CD4-positive, CD25-positive, alpha-beta regulatory T cell (primary cell): ENCODE results near the gene ZBTB16. TPM values are rescaled to one million over a fixed set of nuclear protein-coding genes. Genes with fewer than 3 reads are reported as not detected.

ENCODE experiments used
- ATAC-seq, 2 donors: fragments of 150-1000 bp; cut with Tn5 transposase; one replicate each; pipeline ENCODE4 v1.10.0; 2021; ENCODE audit warnings: low read depth in 2 of 2, moderate number of reproducible peaks in 2 of 2, moderate library complexity in 1 of 2
- DNase-seq, 3 donors: peaks; one replicate each; pipeline versions ENCODE4 v3.0.0 to v3.0.0-alpha.2; 2012 to 2022; ENCODE audit warnings: mixed read lengths in 1 of 3
- H3K27ac ChIP-seq: one replicate; pipeline ENCODE4 v1.7.0; 2013; ENCODE audit warnings: mild to moderate bottlenecking, low read length; ENCODE audit not compliant: insufficient read depth, poor library complexity, severe bottlenecking
- H3K27me3 ChIP-seq: one replicate; pipeline ENCODE4 v1.7.0; 2013; ENCODE audit warnings: low read length; ENCODE audit not compliant: control insufficient read depth, insufficient read depth
- H3K36me3 ChIP-seq: one replicate; pipeline ENCODE4 v1.7.0; 2013; ENCODE audit warnings: mild to moderate bottlenecking, low read length, moderate library complexity; ENCODE audit not compliant: control insufficient read depth, insufficient read depth
- H3K4me1 ChIP-seq: 2 replicates; pipeline ENCODE4 v1.7.0; 2013; ENCODE audit warnings: mild to moderate bottlenecking, low read length; ENCODE audit not compliant: insufficient read depth, control insufficient read depth, poor library complexity, severe bottlenecking
- H3K4me3 ChIP-seq: one replicate; pipeline ENCODE4 v1.7.0; 2013; ENCODE audit warnings: low read depth, mild to moderate bottlenecking, low read length, moderate library complexity
- H3K9me3 ChIP-seq, 2 experiments: 1 replicate in 1 of 2; 2 replicates in 1 of 2; pipeline ENCODE4 v1.7.0; 2013; ENCODE audit warnings: low read length in 2 of 2, mild to moderate bottlenecking in 1 of 2, moderate library complexity in 1 of 2; ENCODE audit not compliant: control insufficient read depth in 2 of 2
- H3K27ac Mint-ChIP-seq, 3 donors: one replicate each; pipeline ENCODE4 v1.8.0; 2020 to 2022; ENCODE audit warnings: mild to moderate bottlenecking in 3 of 3, mixed read lengths in 3 of 3, moderate library complexity in 2 of 3
- H3K27me3 Mint-ChIP-seq: one replicate; pipeline ENCODE4 v1.8.0; 2022; ENCODE audit warnings: mild to moderate bottlenecking, mixed read lengths
- H3K36me3 Mint-ChIP-seq: one replicate; pipeline ENCODE4 v1.8.0; 2020; ENCODE audit warnings: mixed read lengths
- H3K4me1 Mint-ChIP-seq, 4 donors: one replicate each; pipeline ENCODE4 v1.8.0; 2020 to 2022; ENCODE audit warnings: mixed read lengths in 4 of 4, mild to moderate bottlenecking in 1 of 4
- H3K4me3 Mint-ChIP-seq, 4 donors: one replicate each; pipeline ENCODE4 v1.8.0; 2020 to 2022; ENCODE audit warnings: mild to moderate bottlenecking in 4 of 4, mixed read lengths in 4 of 4, moderate library complexity in 3 of 4
- H3K9me3 Mint-ChIP-seq, 7 donors: one replicate each; pipeline ENCODE4 v1.8.0; 2020 to 2022; ENCODE audit warnings: mixed read lengths in 7 of 7, mild to moderate bottlenecking in 3 of 7, moderate library complexity in 2 of 7
- polyA plus RNA-seq, 4 donors: library from polyadenylated mRNA; unstranded; fragments of 300-500 nt; fragmentation: Illumina TruSeq; gene quantifications; one replicate each; pipeline ENCODE4 v1.2.3, GENCODE V29; 2021
- total RNA-seq: library from RNA; stranded (reverse); gene quantifications from one replicate; pipeline ENCODE4 v1.2.3, GENCODE V29; 2022

ZBTB16 gene
- total and polyA plus RNA-seq, 5 donors from 2014 or later: 2.9 to 28.1 (median 8.5) TPM

GRCh38 chr11:114061048-114061680 lies 1.7 kb downstream of the ZBTB16 start:
- no peak for ATAC-seq
- DNase-seq: no peak
- Mint-ChIP-seq H3K4me3 (peak overlapping the region; percentile 81 to 92 (median 90)), H3K4me1 (peaks cover 0 to 29% (median 7%) of the 10 kb centered on the region in 4 donors), H3K27ac (peak overlapping the region; percentile 63 to 77 (median 67)), H3K9me3 (no peaks in the 10 kb centered on the region), H3K36me3 (no peaks in the 10 kb centered on the region), H3K27me3 (peaks cover 61% of the 10 kb centered on the region)
- Histone ChIP-seq H3K4me1 (peaks cover 26% of the 10 kb centered on the region), H3K27me3 (peaks cover 14% of the 10 kb centered on the region), H3K27ac (no peak overlapping the region), H3K4me3 (peak overlapping the region; percentile 53), H3K36me3 (no peaks in the 10 kb centered on the region), H3K9me3 (no peaks in the 10 kb centered on the region)

DNA sequence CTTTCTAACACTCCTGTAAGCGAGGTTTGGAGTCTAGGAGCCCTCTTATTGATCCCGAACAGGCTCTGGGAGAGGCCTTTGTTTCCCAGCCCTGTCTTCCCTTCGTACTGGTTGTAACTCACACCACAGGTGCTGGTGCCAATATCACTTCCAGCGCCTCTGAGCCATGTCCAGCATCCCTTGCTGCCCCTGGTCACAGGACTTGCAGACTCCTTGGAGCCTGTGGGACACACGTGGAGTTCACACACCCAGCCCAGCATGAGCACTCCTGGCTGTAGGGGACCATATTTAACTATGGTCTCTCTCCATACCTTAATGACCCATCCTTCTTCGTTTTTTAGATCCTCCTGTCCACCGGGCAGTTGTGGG lies 2.2 kb downstream of the ZBTB16 start:
- Mint-ChIP-seq H3K27ac (peak overlapping the region in 2 of 3 donors; percentile 63 to 77), H3K9me3 (no peaks in the 10 kb centered on the region), H3K27me3 (peaks cover 56% of the 10 kb centered on the region), H3K4me1 (peaks cover 0 to 31% (median 7%) of the 10 kb centered on the region in 4 donors), H3K36me3 (no peaks in the 10 kb centered on the region), H3K4me3 (peak overlapping the region; percentile 51 to 92 (median 90))
- ATAC-seq (no peak), DNase-seq (no peak)
- Histone ChIP-seq H3K27ac (no peak overlapping the region), H3K4me3 (no peak overlapping the region), H3K9me3 (no peaks in the 10 kb centered on the region), H3K27me3 (peaks cover 14% of the 10 kb centered on the region), H3K36me3 (no peaks in the 10 kb centered on the region), H3K4me1 (peaks cover 26% of the 10 kb centered on the region)

DNA sequence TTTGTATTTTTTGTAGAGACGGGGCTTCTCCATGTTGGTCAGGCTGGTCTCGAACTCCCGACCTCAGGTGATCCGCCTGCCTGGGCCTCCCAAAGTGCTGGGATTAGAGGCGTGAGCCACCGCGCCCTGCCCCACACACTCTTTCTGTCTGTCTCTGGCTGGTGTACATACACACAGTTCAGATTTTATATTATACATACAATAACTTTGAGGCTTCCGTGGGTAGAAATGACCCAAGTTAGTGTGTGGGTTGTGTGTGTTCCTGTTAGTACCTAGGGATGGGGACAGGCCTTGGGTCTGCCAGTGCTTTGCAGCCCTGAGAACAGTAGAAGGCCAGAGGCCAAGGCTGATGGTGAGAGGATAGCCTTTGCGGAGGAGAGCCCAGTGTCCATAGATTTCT lies 2.8 kb downstream of the ZBTB16 start:
- ATAC-seq: no peak
- H3K27ac Mint-ChIP-seq: peak overlapping the region; percentile 54 to 66 (median 59)

DNA sequence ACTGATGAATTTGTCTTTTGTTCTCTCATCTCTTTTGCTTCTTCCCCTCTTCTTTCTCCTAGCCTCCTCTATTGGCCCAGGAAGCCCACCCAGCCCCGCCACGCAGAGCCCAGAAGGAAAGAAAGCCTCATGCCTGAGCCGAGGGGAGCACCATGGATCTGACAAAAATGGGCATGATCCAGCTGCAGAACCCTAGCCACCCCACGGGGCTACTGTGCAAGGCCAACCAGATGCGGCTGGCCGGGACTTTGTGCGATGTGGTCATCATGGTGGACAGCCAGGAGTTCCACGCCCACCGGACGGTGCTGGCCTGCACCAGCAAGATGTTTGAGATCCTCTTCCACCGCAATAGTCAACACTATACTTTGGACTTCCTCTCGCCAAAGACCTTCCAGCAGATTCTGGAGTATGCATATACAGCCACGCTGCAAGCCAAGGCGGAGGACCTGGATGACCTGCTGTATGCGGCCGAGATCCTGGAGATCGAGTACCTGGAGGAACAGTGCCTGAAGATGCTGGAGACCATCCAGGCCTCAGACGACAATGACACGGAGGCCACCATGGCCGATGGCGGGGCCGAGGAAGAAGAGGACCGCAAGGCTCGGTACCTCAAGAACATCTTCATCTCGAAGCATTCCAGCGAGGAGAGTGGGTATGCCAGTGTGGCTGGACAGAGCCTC lies 3.8 kb downstream of the ZBTB16 start:
- DNase-seq (no peak), ATAC-seq (no peak)
- Histone ChIP-seq H3K4me1 (peaks cover 25% of the 10 kb centered on the region), H3K27me3 (peaks cover 5% of the 10 kb centered on the region), H3K27ac (no peak overlapping the region), H3K9me3 (no peaks in the 10 kb centered on the region), H3K36me3 (no peaks in the 10 kb centered on the region), H3K4me3 (no peak overlapping the region)
- Mint-ChIP-seq H3K36me3 (no peaks in the 10 kb centered on the region), H3K4me3 (peak overlapping the region in 2 of 4 donors; percentile 38 to 70), H3K27ac (no peak overlapping the region), H3K27me3 (peaks cover 39% of the 10 kb centered on the region), H3K4me1 (peaks cover 0 to 26% (median 7%) of the 10 kb centered on the region in 4 donors), H3K9me3 (no peaks in the 10 kb centered on the region)

More for the DNA sequence above, 2.8 kb downstream of the ZBTB16 start:
- no peak for DNase-seq
- Mint-ChIP-seq H3K27me3 (peaks cover 49% of the 10 kb centered on the region), H3K4me1 (peaks cover 0 to 31% (median 7%) of the 10 kb centered on the region in 4 donors), H3K4me3 (peak overlapping the region; percentile 62 to 91 (median 78)), H3K9me3 (no peaks in the 10 kb centered on the region), H3K36me3 (no peaks in the 10 kb centered on the region)
- H3K4me1 ChIP-seq: peaks cover 26% of the 10 kb centered on the region
- no peaks in the 10 kb centered on the region for H3K9me3 ChIP-seq
- H3K27me3 ChIP-seq: peaks cover 14% of the 10 kb centered on the region
- no peak overlapping the region for H3K4me3 ChIP-seq
- no peaks in the 10 kb centered on the region for H3K36me3 ChIP-seq
- no peak overlapping the region for H3K27ac ChIP-seq

- Histone ChIP-seq H3K4me1 (peaks cover 20% of the 10 kb centered on the region), H3K27me3 (peaks cover 4% of the 10 kb centered on the region), H3K4me3 (no peak overlapping the region), H3K9me3 (no peaks in the 10 kb centered on the region), H3K27ac (no peak overlapping the region), H3K36me3 (no peaks in the 10 kb centered on the region)
- H3K4me3 Mint-ChIP-seq: no peak overlapping the region
- no peak for DNase-seq
- peaks cover 0 to 26% (median 7%) of the 10 kb centered on the region in 4 donors for H3K4me1 Mint-ChIP-seq
- peaks cover 35% of the 10 kb centered on the region for H3K27me3 Mint-ChIP-seq
- H3K9me3 Mint-ChIP-seq: no peaks in the 10 kb centered on the region
- no peak for ATAC-seq
- H3K36me3 Mint-ChIP-seq: no peaks in the 10 kb centered on the region
- H3K27ac Mint-ChIP-seq: no peak overlapping the region
Observed at GRCh38 chr11:114063829-114064201, 4.3 kb downstream of the ZBTB16 start.

DNA sequence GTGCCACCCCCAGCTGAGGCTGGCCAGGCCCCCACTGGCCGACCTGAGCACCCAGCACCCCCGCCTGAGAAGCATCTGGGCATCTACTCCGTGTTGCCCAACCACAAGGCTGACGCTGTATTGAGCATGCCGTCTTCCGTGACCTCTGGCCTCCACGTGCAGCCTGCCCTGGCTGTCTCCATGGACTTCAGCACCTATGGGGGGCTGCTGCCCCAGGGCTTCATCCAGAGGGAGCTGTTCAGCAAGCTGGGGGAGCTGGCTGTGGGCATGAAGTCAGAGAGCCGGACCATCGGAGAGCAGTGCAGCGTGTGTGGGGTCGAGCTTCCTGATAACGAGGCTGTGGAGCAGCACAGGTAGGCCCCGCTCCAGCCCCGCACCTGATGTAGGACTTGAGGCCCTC lies 4.7 kb downstream of the ZBTB16 start:
- H3K9me3 Mint-ChIP-seq: no peaks in the 10 kb centered on the region
- no peak overlapping the region for H3K27ac Mint-ChIP-seq
- H3K36me3 Mint-ChIP-seq: no peaks in the 10 kb centered on the region
- no peaks in the 10 kb centered on the region for H3K36me3 ChIP-seq
- peaks cover 0 to 23% (median 5%) of the 10 kb centered on the region in 4 donors for H3K4me1 Mint-ChIP-seq
- ATAC-seq: no peak
- peaks cover 4% of the 10 kb centered on the region for H3K27me3 ChIP-seq
- no peak overlapping the region for H3K27ac ChIP-seq
- no peak for DNase-seq
- no peak overlapping the region for H3K4me3 Mint-ChIP-seq
- H3K4me1 ChIP-seq: peaks cover 17% of the 10 kb centered on the region
- no peaks in the 10 kb centered on the region for H3K9me3 ChIP-seq
- peaks cover 34% of the 10 kb centered on the region for H3K27me3 Mint-ChIP-seq
- H3K4me3 ChIP-seq: no peak overlapping the region

DNA sequence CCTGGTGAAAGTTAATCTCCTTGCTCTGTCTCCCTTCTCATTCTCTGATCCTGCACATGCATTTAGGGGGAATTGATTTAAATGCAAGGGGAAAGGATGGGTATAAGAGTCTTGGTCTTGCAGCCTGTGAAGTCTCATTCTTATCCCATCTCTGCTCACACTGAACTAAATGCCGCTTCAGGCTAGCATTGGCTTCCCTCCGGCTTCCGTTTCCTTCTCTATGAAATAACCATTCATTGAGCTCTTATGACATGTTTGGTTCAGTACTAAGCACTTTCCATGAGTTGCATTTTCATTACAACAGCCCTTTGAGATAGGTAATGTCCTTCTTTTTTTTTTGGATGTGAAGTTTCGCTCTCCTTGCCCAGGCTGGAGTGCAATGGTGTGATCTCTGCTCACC lies 5.6 kb downstream of the ZBTB16 start:
- peaks cover 31% of the 10 kb centered on the region for H3K27me3 Mint-ChIP-seq
- no peak for ATAC-seq
- no peaks in the 10 kb centered on the region for H3K36me3 ChIP-seq
- H3K4me3 Mint-ChIP-seq: no peak overlapping the region
- DNase-seq: no peak
- H3K36me3 Mint-ChIP-seq: no peaks in the 10 kb centered on the region
- peaks cover 4% of the 10 kb centered on the region for H3K27me3 ChIP-seq
- H3K4me1 Mint-ChIP-seq: peaks cover 0 to 20% (median 5%) of the 10 kb centered on the region in 4 donors
- peak overlapping the region in 1 of 3 donors; percentile 61 for H3K27ac Mint-ChIP-seq
- no peaks in the 10 kb centered on the region for H3K9me3 Mint-ChIP-seq
- H3K4me3 ChIP-seq: no peak overlapping the region
- peaks cover 12% of the 10 kb centered on the region for H3K4me1 ChIP-seq
- H3K27ac ChIP-seq: no peak overlapping the region
- no peaks in the 10 kb centered on the region for H3K9me3 ChIP-seq
